K562 (cell line): Measurements from ENCODE around the gene BRWD1. TPM values are rescaled to one million over a fixed set of nuclear protein-coding genes. Genes with fewer than 3 reads are reported as not detected.

ENCODE experiments used
- ARNT ChIP-seq, 2 experiments: fragments of 450-650 bp; IDR thresholded peaks; 2 replicates each; pipeline ENCODE4 v1.6.1; 2016; ENCODE audit warnings: mild to moderate bottlenecking in 1 of 2
- ELF4 ChIP-seq: fragments of 450-650 bp; formaldehyde crosslinking; IDR thresholded peaks from 2 replicates; pipeline ENCODE4 v1.4.0; 2022; ENCODE audit warnings: missing genetic modification characterization
- ESRRA ChIP-seq: fragments of 450-650 bp; IDR thresholded peaks from 2 replicates; pipeline ENCODE4 v1.6.1; 2014; ENCODE audit warnings: low read depth, mild to moderate bottlenecking, moderate library complexity, borderline replicate concordance
- FOXK2 ChIP-seq, 2 experiments: fragments of 450-650 bp; IDR thresholded peaks in 1 of 2; conservative IDR thresholded peaks in 1 of 2; 2 replicates each; pipeline ENCODE4 v1.6.1; 2016; ENCODE audit warnings: low read depth in 2 of 2, mild to moderate bottlenecking in 1 of 2
- GTF2E2 ChIP-seq: fragments of 200-800 bp; sonication (Bioruptor generic); IDR thresholded peaks from 2 replicates; pipeline ENCODE4 v1.6.1; 2016; ENCODE audit warnings: missing genetic modification characterization, missing compliant biosample characterization
- HDAC2 ChIP-seq: fragments of 450-650 bp; IDR thresholded peaks from 2 replicates; pipeline ENCODE4 v1.6.1; 2016; ENCODE audit warnings: mild to moderate bottlenecking
- HNRNPUL1 ChIP-seq: fragments of 200-400 bp; formaldehyde crosslinking; IDR thresholded peaks from 2 replicates; pipeline ENCODE4 v1.6.1; 2017; ENCODE audit warnings: low read length
- MTA2 ChIP-seq: fragments of 450-650 bp; IDR thresholded peaks from 2 replicates; pipeline ENCODE4 v1.6.1; 2016; ENCODE audit warnings: low read depth
- NCOA2 ChIP-seq, 2 experiments: fragments of 450-650 bp; IDR thresholded peaks; 2 replicates each; pipeline ENCODE4 v1.6.1; 2018; ENCODE audit warnings: mild to moderate bottlenecking in 2 of 2, moderate library complexity in 1 of 2; ENCODE audit not compliant: partially characterized antibody in 2 of 2
- RBM34 ChIP-seq: fragments of 200-400 bp; formaldehyde crosslinking; IDR thresholded peaks from 2 replicates; pipeline ENCODE4 v1.6.1; 2018; ENCODE audit warnings: low read length, borderline replicate concordance; ENCODE audit not compliant: insufficient read depth
- RFX7 ChIP-seq: fragments of 250-450 bp; sonication (Bioruptor Pico); IDR thresholded peaks from 2 replicates; pipeline ENCODE4 v1.5.1; 2021; ENCODE audit warnings: mild to moderate bottlenecking
- SAFB2 ChIP-seq: fragments of 200-400 bp; formaldehyde crosslinking; IDR thresholded peaks from 2 replicates; pipeline ENCODE4 v1.6.1; 2018; ENCODE audit warnings: borderline replicate concordance, low read length, low read depth, moderate library complexity; ENCODE audit not compliant: severe bottlenecking
- SOX6 ChIP-seq: fragments of 450-650 bp; IDR thresholded peaks from 2 replicates; pipeline ENCODE4 v1.6.1; 2014; ENCODE audit warnings: mild to moderate bottlenecking
- ZNF143 ChIP-seq: sonication (generic); formaldehyde crosslinking; IDR thresholded peaks from 2 replicates; pipeline ENCODE4 v1.9.0; 2022; ENCODE audit warnings: mild to moderate bottlenecking, missing genetic modification reagents
- ZNF584 ChIP-seq: fragments of 200-800 bp; sonication (Bioruptor generic); IDR thresholded peaks from 2 replicates; pipeline ENCODE4 v1.6.1; 2016; ENCODE audit warnings: low read depth, mild to moderate bottlenecking, missing genetic modification characterization, missing compliant biosample characterization
- ZNF668 ChIP-seq: fragments of 250-450 bp; sonication (Bioruptor Pico); IDR thresholded peaks from 2 replicates; pipeline ENCODE4 v1.8.0; 2022; ENCODE audit warnings: mild to moderate bottlenecking, inconsistent platforms
- ZNF785 ChIP-seq: fragments of 250-450 bp; sonication (Bioruptor Pico); IDR thresholded peaks from 2 replicates; pipeline ENCODE4 v1.4.0; 2020; ENCODE audit warnings: mild to moderate bottlenecking
- polyA plus RNA-seq, 8 experiments: library from polyadenylated mRNA; depleted of rRNA in 4 of 8; stranded (reverse) in 5 of 8; unstranded in 3 of 8; fragments of >200 nt; fragmentation: Nextera tagmentation in 2 of 8; fragmentation: Illumina TruSeq in 1 of 8; extraction: Ambion mirVana in 2 of 8; extraction: Trizol in 1 of 8; gene quantifications; 2 replicates each; pipeline versions ENCODE4 v1.2.1 to v1.2.3, GENCODE V29; 2011 to 2014; ENCODE audit warnings: inconsistent platforms in 1 of 8, missing spikeins in 1 of 8
- total RNA-seq, 7 experiments: library from RNA; depleted of rRNA in 6 of 7; stranded (reverse); fragments of >200 nt in 6 of 7; fragmentation: Illumina TruSeq in 2 of 7; extraction: Trizol in 2 of 7; gene quantifications; 2 replicates each; pipeline versions ENCODE4 v1.2.1 to v1.2.3, GENCODE V29; 2011 to 2021; ENCODE audit warnings: low replicate concordance in 1 of 7
- TF ChIP-seq, protein P1 (sequence below), 2 experiments: fragments of 450-650 bp; IDR thresholded peaks; 2 replicates each; pipeline ENCODE4 v1.6.1; 2016
- TF ChIP-seq, protein P2 (sequence below): fragments of 450-650 bp; formaldehyde crosslinking; IDR thresholded peaks from 2 replicates; pipeline ENCODE4 v1.4.0; 2020; ENCODE audit warnings: mild to moderate bottlenecking, moderate library complexity
- TF ChIP-seq, protein P3 (sequence below): sonication (generic); IDR thresholded peaks from 2 replicates; pipeline ENCODE4 v1.6.1; 2016
- TF ChIP-seq, protein P4 (sequence below): fragments of 250-450 bp; sonication (Bioruptor Pico); IDR thresholded peaks from 2 replicates; pipeline ENCODE4 v1.8.0; 2021; ENCODE audit warnings: mild to moderate bottlenecking, moderate library complexity

Gene BRWD1
- total and polyA plus RNA-seq, 9 of the 15 experiments (the other 6 are each of a cell fraction or from before 2014, with no cell fraction given) = 10.1 to 60.2 (median 34.1) TPM

DNA sequence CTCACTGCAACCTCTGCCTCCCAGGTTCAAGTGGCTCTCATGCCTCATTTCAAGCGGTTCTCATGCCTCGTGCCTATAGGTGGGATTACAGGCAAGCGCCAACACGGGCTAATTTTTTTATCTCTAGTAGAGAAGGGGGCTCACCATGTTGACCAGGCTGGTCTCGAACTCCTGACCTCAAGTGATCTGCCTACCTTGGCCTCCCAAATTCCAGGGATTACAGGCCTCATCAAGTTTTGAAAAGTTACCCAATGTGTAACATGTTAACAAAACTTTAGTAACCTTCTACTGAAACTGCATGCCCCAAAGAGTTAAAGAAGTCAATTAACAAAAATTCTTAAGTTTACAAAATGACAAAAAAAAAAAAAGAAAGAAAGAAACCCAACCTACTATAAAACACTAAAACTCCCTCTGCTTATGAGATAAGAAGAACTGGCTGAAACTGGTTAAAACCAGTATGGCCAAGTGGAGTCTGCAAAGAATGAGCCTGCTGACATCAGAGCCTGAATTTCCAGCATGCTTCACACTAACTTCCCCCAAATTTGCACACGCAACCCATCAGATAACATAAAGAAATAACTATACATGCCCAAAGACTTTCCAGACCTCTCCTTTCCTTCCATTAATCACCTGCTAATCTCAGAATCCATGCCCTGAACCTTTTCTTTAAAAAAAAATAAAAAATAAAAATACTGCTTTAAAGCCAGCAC lies 104.7 kb downstream of the BRWD1 start (continued):
- TF ChIP-seq, protein P1, sequence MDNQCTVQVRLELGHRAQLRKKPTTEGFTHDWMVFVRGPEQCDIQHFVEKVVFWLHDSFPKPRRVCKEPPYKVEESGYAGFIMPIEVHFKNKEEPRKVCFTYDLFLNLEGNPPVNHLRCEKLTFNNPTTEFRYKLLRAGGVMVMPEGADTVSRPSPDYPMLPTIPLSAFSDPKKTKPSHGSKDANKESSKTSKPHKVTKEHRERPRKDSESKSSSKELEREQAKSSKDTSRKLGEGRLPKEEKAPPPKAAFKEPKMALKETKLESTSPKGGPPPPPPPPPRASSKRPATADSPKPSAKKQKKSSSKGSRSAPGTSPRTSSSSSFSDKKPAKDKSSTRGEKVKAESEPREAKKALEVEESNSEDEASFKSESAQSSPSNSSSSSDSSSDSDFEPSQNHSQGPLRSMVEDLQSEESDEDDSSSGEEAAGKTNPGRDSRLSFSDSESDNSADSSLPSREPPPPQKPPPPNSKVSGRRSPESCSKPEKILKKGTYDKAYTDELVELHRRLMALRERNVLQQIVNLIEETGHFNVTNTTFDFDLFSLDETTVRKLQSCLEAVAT (IDR thresholded peaks at IDR 0.05) = no peak
- 0 out of 2 replicates have a peak, but pooled peaks have one; percentile 5 for TF ChIP-seq MTA2
- TF ChIP-seq SOX6 = peak; percentile 47; the same call in 1 of the 2 replicates
- no peak for TF ChIP-seq ZNF668 (CRISPR knock-in tag)
- no peak for TF ChIP-seq HNRNPUL1
- TF ChIP-seq RFX7 (CRISPR knock-in tag) = no peak
- peak; percentile 39; the same call in 1 of the 2 replicates for TF ChIP-seq HDAC2
- peak; percentile 91 for TF ChIP-seq ZNF584 (CRISPR knock-in tag)
- TF ChIP-seq NCOA2 (IDR thresholded peaks at IDR 0.05; ENCODE audit: partially characterized antibody in 2 of 2) = no peak
- TF ChIP-seq, protein P2, sequence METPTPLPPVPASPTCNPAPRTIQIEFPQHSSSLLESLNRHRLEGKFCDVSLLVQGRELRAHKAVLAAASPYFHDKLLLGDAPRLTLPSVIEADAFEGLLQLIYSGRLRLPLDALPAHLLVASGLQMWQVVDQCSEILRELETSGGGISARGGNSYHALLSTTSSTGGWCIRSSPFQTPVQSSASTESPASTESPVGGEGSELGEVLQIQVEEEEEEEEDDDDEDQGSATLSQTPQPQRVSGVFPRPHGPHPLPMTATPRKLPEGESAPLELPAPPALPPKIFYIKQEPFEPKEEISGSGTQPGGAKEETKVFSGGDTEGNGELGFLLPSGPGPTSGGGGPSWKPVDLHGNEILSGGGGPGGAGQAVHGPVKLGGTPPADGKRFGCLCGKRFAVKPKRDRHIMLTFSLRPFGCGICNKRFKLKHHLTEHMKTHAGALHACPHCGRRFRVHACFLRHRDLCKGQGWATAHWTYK (CRISPR knock-in tag) = no peak
- TF ChIP-seq, protein P3, sequence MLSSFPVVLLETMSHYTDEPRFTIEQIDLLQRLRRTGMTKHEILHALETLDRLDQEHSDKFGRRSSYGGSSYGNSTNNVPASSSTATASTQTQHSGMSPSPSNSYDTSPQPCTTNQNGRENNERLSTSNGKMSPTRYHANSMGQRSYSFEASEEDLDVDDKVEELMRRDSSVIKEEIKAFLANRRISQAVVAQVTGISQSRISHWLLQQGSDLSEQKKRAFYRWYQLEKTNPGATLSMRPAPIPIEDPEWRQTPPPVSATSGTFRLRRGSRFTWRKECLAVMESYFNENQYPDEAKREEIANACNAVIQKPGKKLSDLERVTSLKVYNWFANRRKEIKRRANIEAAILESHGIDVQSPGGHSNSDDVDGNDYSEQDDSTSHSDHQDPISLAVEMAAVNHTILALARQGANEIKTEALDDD = no peak
- peak in 1 of 2 experiments; percentile 62; a peak in 3 of 4 replicates for TF ChIP-seq FOXK2 (conservative IDR thresholded peaks at IDR 0.05 in 1 of 2, IDR thresholded peaks at IDR 0.05 in 1 of 2; ENCODE audit: low read depth in 2 of 2)
- no peak for TF ChIP-seq ZNF143 (CRISPR knock-in tag)
- TF ChIP-seq RBM34 = no peak
- TF ChIP-seq GTF2E2 (tag) = peak; percentile 61; the same call in 1 of the 2 replicates
- TF ChIP-seq, protein P4, sequence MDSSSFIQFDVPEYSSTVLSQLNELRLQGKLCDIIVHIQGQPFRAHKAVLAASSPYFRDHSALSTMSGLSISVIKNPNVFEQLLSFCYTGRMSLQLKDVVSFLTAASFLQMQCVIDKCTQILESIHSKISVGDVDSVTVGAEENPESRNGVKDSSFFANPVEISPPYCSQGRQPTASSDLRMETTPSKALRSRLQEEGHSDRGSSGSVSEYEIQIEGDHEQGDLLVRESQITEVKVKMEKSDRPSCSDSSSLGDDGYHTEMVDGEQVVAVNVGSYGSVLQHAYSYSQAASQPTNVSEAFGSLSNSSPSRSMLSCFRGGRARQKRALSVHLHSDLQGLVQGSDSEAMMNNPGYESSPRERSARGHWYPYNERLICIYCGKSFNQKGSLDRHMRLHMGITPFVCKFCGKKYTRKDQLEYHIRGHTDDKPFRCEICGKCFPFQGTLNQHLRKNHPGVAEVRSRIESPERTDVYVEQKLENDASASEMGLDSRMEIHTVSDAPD = no peak
- no peak for TF ChIP-seq ELF4
- no peak for TF ChIP-seq SAFB2
- TF ChIP-seq ESRRA = 0 out of 2 replicates have a peak, but pooled peaks have one; percentile 7
- no peak for TF ChIP-seq ZNF785
- TF ChIP-seq ARNT (IDR thresholded peaks at IDR 0.05) = peak in 1 of 2 experiments; percentile 68; a peak in 1 of 4 replicates
